ENCODE results near the gene ADAMTSL3. TPM values are rescaled to one million over a fixed set of nuclear protein-coding genes. Genes with fewer than 3 reads are reported as not detected.

ADAMTSL3 gene
- total RNA-seq, 1 experiment from 2014 or later: 0.05 TPM

DNA sequence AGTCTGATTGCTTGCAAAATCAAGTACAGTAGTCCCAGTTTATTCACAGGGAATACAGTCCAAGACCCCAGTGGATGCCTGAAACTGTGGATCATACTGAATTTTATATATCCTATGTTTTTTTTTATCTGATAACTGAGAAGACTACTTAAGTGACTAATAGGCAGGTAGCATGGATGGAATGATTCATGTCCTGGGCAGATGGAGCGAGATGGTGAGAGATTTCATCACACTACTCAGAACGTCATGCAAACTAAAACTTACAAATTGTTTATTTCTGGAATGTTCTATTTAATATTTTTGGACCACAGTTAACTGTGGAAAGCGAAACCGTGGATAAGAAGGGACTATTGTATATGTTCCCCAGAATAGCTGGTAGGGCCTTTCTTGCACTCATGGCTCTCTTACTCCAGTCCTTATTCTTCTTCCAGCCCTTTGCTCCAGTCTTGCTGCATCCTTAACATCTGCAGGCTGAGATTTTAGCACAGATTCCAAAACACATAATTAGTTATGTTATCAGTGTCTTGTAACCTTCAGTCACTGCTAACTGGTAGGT, 290.0 kb downstream of the ADAMTSL3 start:
- no peaks in the 10 kb centered on the region for H3K9me2 ChIP-seq (ENCODE audit: insufficient read depth)
- H3K27me3 ChIP-seq (ENCODE audit: insufficient read depth, low read length): no peaks in the 10 kb centered on the region; the same call in 1 of the 2 replicates
- H2AFZ ChIP-seq (ENCODE audit: low read depth, low read length, poor library complexity, severe bottlenecking): no peak overlapping the region
- H3K4me3 ChIP-seq (replicated peaks in 1 of 2; ENCODE audit: low read depth in 1 of 2, low read length in 2 of 2): no peak overlapping the region
- no peak overlapping the region for H3K27ac ChIP-seq (ENCODE audit: low read depth, low read length)
- ATAC-seq (no peak), DNase-seq (ENCODE audit: low read depth, low spot score) (no peak)
- H3K79me2 ChIP-seq (ENCODE audit: insufficient read depth, low read length): no peaks in the 10 kb centered on the region
- CTCF ChIA-PET: no interaction called here
- no TSS peak for BruUV-seq (replicated peaks)
- no peaks in the 10 kb centered on the region for H4K20me1 ChIP-seq (ENCODE audit: insufficient read depth)
- no peaks in the 10 kb centered on the region for H3K36me3 ChIP-seq (ENCODE audit: control insufficient read depth in 1 of 2, insufficient read depth in 2 of 2, low read length in 2 of 2)
- POLR2A ChIA-PET: no interaction called here
- no peak overlapping the region for H3K4me2 ChIP-seq (ENCODE audit: low read length)
- no peak overlapping the region for H3K9ac ChIP-seq (ENCODE audit: low read length)
- intact Hi-C loops (cut with micrococcal nuclease): no loop called here
- RAD21 ChIA-PET (ENCODE audit: low non-redundant PET in 1 of 2, low total read pairs in 2 of 2, uncharacterized antibody in 2 of 2, unreplicated experiment in 2 of 2): no interaction called here
- no peak for TF ChIP-seq EGR1 (IDR thresholded peaks at IDR 0.05; ENCODE audit: low read depth)
- TF ChIP-seq, protein P1, sequence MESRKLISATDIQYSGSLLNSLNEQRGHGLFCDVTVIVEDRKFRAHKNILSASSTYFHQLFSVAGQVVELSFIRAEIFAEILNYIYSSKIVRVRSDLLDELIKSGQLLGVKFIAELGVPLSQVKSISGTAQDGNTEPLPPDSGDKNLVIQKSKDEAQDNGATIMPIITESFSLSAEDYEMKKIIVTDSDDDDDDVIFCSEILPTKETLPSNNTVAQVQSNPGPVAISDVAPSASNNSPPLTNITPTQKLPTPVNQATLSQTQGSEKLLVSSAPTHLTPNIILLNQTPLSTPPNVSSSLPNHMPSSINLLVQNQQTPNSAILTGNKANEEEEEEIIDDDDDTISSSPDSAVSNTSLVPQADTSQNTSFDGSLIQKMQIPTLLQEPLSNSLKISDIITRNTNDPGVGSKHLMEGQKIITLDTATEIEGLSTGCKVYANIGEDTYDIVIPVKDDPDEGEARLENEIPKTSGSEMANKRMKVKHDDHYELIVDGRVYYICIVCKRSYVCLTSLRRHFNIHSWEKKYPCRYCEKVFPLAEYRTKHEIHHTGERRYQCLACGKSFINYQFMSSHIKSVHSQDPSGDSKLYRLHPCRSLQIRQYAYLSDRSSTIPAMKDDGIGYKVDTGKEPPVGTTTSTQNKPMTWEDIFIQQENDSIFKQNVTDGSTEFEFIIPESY (IDR thresholded peaks at IDR 0.05; ENCODE audit: extremely low read depth, insufficient replicate concordance, low read length): no peak
- TF ChIP-seq SRF (IDR thresholded peaks at IDR 0.05; ENCODE audit: low read depth): no peak
- TF ChIP-seq EZH2 (IDR thresholded peaks at IDR 0.05): no peak
- TF ChIP-seq ELF1 (IDR thresholded peaks at IDR 0.05; ENCODE audit: borderline replicate concordance, low read depth): no peak
- TF ChIP-seq YY1 (IDR thresholded peaks at IDR 0.05; ENCODE audit: extremely low read depth, insufficient replicate concordance, low read depth, low read length): no peak
- TF ChIP-seq, protein P2, sequence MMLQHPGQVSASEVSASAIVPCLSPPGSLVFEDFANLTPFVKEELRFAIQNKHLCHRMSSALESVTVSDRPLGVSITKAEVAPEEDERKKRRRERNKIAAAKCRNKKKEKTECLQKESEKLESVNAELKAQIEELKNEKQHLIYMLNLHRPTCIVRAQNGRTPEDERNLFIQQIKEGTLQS (IDR thresholded peaks at IDR 0.05): no peak
- no peaks in the 10 kb centered on the region for H3K9me3 ChIP-seq (ENCODE audit: control insufficient read depth in 1 of 2, insufficient read depth in 1 of 2, low read depth in 1 of 2, low read length in 2 of 2)
- no peaks in the 10 kb centered on the region for H3K4me1 ChIP-seq (ENCODE audit: control insufficient read depth in 1 of 2, insufficient read depth in 2 of 2, low read length in 2 of 2)

GRCh38 chr15:83947156-83947555, 293.2 kb downstream of the ADAMTSL3 start:
- intact Hi-C loops (cut with micrococcal nuclease): no loop called here
- RAD21 ChIA-PET (ENCODE audit: low non-redundant PET in 1 of 2, low total read pairs in 2 of 2, uncharacterized antibody in 2 of 2, unreplicated experiment in 2 of 2): no interaction called here
- TF ChIP-seq CBX3 (IDR thresholded peaks at IDR 0.05; ENCODE audit: low read depth) (no peak), RAD21 (IDR thresholded peaks at IDR 0.05; ENCODE audit: low read depth) (no peak), SIN3A (IDR thresholded peaks at IDR 0.05; ENCODE audit: low read depth) (no peak), SP1 (IDR thresholded peaks at IDR 0.05; ENCODE audit: low read depth) (no peak), SRF (IDR thresholded peaks at IDR 0.05; ENCODE audit: low read depth) (no peak), ELF1 (IDR thresholded peaks at IDR 0.05; ENCODE audit: borderline replicate concordance, low read depth) (no peak), CEBPB (IDR thresholded peaks at IDR 0.05; ENCODE audit: low read depth) (no peak), EGR1 (IDR thresholded peaks at IDR 0.05; ENCODE audit: low read depth) (no peak), EZH2 (IDR thresholded peaks at IDR 0.05) (no peak), TCF7L2 (IDR thresholded peaks at IDR 0.05; ENCODE audit: borderline replicate concordance, extremely low read depth, insufficient read depth, insufficient read length) (no peak), CTCF (IDR thresholded peaks at IDR 0.05 in 2 of 3, conservative IDR thresholded peaks at IDR 0.05 in 1 of 3; ENCODE audit: borderline replicate concordance in 1 of 3, insufficient read depth in 1 of 3, low read depth in 2 of 3, low read length in 2 of 3) (no peak), MAX (IDR thresholded peaks at IDR 0.05) (no peak), POLR2A (IDR thresholded peaks at IDR 0.05; ENCODE audit: borderline replicate concordance, extremely low read depth, insufficient read depth, insufficient read length) (no peak), ZNF274 (IDR thresholded peaks at IDR 0.05; ENCODE audit: low read depth, low read length) (no peak)

More at GRCh38 chr15:83947156-83947555, 293.2 kb downstream of the ADAMTSL3 start:
- Histone ChIP-seq H3K4me2 (ENCODE audit: low read length) (no peak overlapping the region), H3K4me3 (replicated peaks in 1 of 2; ENCODE audit: low read depth in 1 of 2, low read length in 2 of 2) (no peak overlapping the region), H3K9me3 (ENCODE audit: control insufficient read depth in 1 of 2, insufficient read depth in 1 of 2, low read depth in 1 of 2, low read length in 2 of 2) (no peaks in the 10 kb centered on the region), H3K79me2 (ENCODE audit: insufficient read depth, low read length) (no peaks in the 10 kb centered on the region), H4K20me1 (ENCODE audit: insufficient read depth) (no peaks in the 10 kb centered on the region), H3K9me2 (ENCODE audit: insufficient read depth) (no peaks in the 10 kb centered on the region), H3K27me3 (ENCODE audit: insufficient read depth, low read length) (no peaks in the 10 kb centered on the region; the same call in 1 of the 2 replicates), H2AFZ (ENCODE audit: low read depth, low read length, poor library complexity, severe bottlenecking) (no peak overlapping the region), H3K4me1 (ENCODE audit: control insufficient read depth in 1 of 2, insufficient read depth in 2 of 2, low read length in 2 of 2) (no peaks in the 10 kb centered on the region), H3K27ac (ENCODE audit: low read depth, low read length) (no peak overlapping the region), H3K36me3 (ENCODE audit: control insufficient read depth in 1 of 2, insufficient read depth in 2 of 2, low read length in 2 of 2) (no peaks in the 10 kb centered on the region), H3K9ac (ENCODE audit: low read length) (no peak overlapping the region)
- DNase-seq (ENCODE audit: low read depth, low spot score) (no peak), ATAC-seq (no peak)
- no TSS peak for BruUV-seq (replicated peaks)
- ChIA-PET POLR2A (no interaction called here), CTCF (no interaction called here)

Measured in HCT116 (cell line).